Skin epidermis (tissue), 12 donors: Measurements from ENCODE around the gene VPS39.

Experiments
- H3K27ac ChIP-seq, 21 experiments: fragments of 200-600 bp; sonication (generic) in 11 of 21; one replicate each; pipeline ENCODE4 v1.5.0; 2020; ENCODE audit warnings: mild to moderate bottlenecking in 3 of 21, inconsistent platforms in 2 of 21, moderate library complexity in 2 of 21
- H3K4me3 ChIP-seq, 7 experiments: fragments of 200-600 bp; sonication (generic) in 2 of 7; one replicate each; pipeline ENCODE4 v1.5.0; 2020; ENCODE audit warnings: inconsistent platforms in 2 of 7, mild to moderate bottlenecking in 2 of 7, moderate library complexity in 1 of 7

Gene VPS39

DNA sequence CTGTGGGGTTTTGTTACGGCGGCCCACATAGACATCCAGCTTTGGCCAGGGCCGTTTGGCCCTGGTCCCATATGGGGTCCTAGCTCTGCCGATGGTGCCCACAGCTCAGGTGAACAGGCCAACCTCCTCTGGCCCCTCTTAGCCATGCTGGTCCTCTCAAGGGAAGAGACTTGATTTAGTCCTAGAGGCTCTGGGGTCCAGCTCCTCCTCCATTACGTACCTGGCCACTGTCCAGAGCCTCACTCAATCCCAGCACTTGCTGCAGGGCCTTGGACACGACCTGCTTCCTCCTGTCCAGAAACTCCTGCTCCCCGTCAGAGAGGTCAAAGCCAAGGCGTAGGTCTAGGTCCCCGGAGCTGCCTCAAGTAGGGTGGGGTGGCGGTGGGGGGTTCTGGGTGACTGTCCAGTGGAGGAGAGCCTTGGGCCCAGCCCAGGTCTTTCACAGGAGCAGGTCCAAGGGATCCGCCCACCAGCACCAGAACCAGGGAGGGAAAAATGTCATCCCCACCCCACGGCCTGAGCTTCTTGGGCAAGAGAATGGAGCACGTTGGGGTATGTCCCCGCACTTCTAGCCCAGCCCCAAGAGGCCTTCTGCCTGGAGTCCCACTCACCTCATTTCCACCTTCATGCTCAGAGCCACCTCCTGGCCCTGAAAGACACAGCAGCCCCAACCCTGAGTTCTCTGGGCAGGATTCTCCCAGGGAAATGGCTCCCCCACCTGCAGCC lies 58.4 kb downstream of the VPS39 start:
- Histone ChIP-seq H3K4me3 (no peak overlapping the region), H3K27ac (no peak overlapping the region)

DNA sequence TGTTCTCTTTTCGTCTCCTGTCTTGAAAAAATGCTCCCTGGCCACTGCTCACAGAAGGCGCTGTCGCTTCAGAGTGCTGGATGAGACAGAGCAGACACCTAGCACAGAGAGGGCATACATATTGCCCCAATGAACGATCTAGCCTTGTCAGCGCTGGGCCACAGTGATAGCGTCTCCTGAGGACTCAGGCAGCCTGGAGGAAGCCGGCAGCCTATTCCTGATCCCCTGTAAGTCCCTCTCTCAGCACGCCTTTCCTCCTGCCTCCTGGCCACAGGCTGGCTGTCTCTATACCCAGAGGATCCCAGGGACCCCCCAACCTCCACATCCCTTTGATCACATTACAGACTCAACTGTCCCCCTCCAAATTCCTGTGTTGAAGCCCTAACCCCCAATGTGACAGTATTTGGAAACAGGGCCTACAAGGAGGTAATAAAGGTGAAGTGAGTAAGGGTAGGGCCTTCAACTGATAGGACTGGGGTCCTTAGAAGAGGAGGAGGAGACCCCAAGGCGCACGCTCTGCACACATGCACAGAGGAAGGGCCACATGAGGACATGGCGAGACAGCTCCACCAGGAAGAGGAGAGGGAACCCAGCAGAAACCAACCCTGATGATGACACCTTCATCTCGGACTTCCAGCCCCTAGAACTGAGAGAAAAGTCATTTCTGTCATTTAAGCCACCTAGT lies 59.2 kb downstream of the VPS39 start:
- Histone ChIP-seq H3K4me3 (no peak overlapping the region), H3K27ac (no peak overlapping the region)

DNA sequence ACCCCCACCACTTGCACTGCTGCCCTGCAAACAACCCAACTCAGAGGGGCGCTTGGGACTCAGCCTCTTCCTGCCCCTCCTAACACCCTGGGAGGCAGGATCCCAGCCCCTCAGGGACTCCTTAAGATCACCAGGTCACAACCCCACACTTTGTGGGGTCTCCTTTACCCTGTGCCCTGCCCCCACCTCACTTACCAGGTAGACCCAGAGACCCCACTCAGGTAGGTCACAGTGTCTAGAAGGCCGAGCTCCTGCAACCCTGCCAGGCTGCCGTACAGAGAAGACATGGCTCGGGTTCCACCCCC lies 60.7 kb downstream of the VPS39 start:
- Histone ChIP-seq H3K4me3 (no peak overlapping the region), H3K27ac (no peak overlapping the region)

DNA sequence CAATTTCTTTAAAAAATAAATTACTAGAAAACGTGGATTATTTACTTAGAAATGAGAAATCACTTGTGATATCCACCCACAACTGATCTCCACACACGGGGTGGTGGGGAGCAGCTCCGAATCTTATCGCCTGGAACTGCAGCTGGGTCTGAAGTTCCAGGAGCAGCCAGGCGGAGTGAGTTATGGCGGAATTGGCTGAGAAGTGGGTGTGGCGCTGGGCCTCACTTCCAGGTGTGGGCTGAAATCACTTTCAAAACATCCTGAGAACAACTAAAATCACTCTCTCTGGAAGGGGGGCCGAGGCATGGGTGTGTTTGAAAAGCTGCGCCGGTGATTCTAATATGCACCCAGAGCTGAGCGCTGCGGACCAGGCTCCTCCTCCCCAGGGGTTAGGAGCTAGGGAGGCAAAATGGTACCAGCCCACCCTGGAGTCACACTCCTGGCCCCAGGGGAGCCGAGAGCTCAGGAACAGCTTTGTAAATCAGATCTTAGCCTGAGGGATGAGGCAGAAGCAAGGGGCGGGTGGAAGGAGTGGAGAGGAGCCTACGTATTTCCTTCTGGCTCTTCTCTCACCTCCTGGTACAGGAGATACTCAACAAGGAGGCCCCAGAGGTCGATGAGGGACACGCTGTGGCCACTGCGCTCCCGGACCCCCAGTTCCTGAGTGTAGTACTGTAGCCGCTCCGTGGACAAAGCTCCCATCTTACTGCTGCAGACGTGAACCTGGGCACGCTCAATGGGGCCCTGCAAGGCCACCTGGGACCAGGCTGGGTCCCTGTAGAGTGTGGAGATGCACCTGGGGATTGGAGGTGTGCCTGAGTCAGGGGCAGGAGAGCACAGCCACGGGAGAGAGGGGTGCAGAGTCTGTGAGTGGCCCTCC lies 61.3 kb downstream of the VPS39 start:
- H3K4me3 ChIP-seq, result no peak overlapping the region
- H3K27ac ChIP-seq, result no peak overlapping the region

DNA sequence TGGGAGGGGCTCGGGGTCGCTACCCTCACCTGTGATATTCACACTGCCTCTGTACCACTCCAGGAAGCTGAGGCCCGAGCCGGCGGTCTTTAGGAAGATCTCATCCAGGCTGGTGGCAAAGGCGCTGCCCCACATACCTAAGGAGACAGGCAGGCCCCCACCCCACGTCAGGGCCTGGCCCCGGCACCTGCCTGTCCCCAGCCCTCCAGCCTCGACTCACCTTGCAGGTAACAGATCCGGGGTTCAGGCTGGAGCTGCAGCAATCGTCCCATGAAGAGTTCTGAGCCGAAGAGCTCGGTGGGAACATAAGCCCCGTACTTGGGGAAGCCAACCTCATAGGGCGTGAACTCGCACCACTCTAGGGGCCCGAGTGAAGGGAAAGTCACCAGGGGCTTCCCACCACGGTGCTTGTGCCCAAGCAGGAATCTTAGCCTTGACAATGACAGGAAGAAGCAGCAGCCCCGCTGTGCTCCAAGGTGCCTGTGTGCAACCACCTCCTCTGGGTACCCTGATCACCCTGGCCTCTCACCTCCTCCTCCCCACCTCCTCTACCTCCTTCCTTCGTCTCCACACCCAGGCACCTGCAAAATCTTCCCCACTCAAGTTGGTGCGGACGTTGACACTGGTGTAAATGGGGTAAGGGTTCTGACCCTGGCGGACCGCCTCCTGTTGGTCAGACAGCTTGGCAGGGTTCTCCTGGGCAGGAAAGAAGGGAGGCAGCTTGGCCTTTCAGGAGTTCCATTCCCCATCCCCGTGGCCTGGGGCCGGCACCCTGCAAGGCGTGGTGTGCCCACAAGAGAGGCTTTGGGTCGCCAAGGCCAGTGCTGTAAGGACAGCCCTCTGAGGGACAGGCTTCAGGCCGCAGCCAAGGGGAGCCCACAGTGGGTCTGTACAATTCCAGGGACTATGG lies 62.3 kb downstream of the VPS39 start:
- H3K27ac ChIP-seq, result no peak overlapping the region

DNA sequence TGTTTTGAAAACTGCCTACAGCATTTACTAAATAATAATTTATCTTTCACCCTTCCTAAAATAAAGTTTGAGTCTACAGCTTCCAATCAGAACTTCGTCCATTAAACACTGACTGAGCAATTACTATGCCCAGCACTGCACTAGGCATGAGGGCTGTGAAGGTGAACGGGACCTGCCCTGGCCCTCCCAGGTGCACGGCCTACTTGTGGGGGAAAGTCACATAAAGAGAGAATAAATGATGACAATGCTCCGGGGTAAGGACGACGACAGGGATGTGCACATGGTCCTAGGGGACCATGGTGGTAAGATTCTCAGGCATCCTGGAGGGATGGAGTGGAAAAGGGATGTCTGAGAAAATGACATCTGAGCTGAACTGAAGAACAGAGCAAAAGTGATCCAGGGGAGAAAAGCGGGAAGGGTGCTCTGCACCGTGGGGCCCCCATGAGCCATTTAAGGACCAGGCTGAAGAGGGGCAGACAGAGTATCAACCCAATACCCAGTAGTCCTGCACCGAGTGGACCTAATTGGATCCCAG lies 63.2 kb downstream of the VPS39 start:
- Histone ChIP-seq H3K27ac (no peak overlapping the region), H3K4me3 (no peak overlapping the region)

More for the DNA sequence above, 62.3 kb downstream of the VPS39 start:
- no peak overlapping the region for H3K4me3 ChIP-seq

DNA sequence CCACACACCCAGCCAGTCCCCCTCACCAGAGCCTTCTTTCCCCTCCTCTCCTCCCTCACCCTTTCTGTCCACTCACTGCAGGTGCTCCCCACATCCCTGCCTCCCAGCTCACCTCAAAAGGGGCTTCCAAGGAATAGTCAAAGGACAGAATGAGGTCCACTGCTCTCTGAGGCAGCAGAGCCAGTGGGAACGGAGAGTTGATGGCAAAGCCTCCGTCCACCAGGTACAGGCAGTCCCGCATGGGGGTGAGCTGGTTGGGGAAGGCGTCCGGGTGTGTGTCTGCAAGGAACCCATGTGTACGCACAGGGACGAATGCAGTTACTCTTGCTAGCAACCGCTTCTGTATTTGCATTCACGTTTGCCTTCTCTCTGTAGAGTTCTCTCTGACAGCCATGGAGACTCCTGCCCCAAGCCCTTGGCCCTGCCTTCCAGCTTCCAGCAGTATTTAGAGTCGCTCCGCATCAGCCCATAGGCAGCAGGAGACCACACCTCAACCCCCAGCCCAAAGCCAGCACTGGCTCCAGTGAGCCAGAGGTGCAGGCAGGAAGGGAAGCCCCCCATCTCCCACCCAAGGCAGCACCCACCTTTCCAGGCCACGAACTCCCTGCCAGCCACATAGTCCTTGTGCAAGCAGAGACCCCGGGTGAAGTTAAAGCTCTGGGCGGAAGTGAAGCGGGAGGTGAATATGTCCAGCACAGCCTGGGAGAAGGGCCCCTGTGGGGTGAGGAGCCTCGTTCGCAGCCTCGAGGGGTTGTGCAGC lies 64.1 kb downstream of the VPS39 start:
- Histone ChIP-seq H3K4me3 (no peak overlapping the region), H3K27ac (no peak overlapping the region)

DNA sequence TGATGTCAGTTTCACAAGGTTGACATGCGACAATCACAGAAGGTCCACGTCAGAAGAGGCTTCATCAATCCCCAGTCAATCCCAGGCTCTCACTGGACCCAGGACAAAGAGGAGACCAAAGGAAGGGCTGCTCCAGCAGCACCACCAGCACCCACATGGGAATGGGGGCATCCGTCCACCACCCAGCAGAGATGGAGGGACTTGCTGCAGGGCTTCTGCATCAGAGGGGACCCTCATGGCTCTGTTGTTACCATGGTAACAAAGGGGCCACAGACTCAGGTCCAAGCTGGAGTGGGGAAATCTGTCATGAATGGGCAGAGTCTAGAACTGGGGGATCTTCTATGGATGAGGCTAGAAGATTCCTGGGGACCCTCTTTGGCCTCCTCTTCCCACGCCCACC lies 64.7 kb downstream of the VPS39 start:
- no peak overlapping the region for H3K4me3 ChIP-seq
- no peak overlapping the region for H3K27ac ChIP-seq

DNA sequence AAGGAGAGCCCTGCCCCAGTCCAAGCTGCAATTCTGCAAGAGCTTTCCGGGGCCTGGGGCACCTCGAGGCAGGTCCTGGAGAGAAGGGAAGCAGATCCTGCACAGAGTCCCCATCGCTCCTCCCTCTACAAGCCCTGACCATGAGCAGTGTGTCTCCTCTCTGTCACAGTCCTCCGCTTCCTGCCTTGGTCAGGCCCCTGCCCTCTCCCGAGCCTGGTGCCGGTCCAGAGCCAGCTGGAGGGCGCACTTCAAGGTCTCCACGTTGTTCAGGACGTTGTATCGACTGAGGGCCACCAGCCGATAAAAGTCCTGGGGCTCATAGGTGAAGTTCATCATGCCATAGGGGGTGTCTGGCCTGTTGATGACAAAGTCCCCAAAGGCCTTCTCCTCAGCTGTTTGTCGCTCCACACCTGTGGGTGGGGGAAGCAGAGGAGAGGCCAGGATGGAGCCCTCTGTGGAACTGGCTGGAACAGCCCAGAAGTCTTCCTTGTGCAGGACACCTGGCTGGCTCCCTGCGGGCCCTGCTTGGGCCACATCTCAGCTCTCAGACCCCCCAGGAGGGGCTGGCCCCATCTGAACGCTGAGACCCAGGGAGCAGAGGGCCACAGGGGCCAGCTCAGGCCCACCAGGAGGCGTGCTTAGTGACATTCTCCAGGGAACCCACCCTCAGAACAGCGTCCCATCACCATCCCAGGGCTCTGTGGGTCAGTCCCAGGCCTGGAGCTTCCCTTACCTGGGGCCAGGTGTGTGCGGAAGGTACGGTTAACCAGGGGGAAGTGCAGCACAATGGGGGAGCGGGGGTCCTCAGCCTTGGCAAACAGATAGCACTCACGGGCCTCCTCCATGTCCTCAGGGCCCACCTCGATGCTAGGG lies 66.1 kb downstream of the VPS39 start:
- Histone ChIP-seq H3K27ac (no peak overlapping the region), H3K4me3 (no peak overlapping the region)

DNA sequence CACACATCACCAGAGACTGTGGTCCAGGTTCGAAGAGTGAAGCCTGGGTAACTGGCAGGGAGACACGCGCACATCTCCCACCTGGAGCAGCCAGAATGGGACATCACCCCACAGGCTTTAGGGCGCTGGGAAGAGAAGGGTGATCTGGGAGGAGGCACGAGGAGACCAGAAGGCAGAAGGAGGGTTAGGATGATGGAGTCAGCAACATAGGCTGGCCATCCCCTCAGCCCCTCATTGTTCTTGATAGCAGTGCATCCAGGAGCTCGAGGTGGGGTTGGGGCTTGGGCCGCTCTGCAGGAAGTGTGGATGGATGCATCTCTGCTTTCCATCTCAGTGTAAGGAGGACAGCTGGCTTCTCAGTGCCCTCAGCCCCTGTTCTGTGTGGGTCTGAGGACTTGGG lies 66.9 kb downstream of the VPS39 start:
- no peak overlapping the region for H3K4me3 ChIP-seq

DNA sequence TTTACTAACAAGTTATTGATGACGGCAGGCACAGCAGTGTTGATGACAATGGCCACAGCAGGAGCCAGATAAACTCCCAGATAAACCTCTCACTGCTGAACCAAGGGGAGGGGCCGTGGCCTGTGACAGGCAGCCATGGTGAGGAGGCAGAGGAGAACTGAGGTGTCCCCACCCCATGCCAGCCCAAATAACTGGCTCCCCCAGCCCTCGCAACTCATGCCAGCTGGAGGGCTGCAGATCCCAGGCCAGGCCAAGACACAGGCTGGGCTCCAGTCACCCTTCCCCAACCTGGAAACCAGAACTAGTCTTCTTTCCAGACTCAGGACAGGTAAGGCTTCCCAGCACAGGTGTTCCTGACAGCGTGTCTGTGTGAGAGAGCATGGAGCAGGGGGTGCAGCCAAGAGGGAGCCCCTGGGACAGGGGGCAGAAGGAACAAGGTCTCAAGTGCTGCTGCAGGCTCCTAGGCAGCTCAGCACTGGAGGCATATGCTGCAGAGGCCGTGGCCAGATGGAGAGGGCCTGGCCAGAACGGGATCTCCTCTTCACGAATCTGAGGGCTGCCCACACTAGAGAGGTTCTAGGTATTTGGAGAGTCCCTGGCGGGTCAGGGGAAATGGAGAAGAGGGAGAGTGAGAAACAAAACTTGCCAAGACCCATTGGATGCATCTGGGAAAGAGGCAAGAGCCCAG lies 67.6 kb downstream of the VPS39 start:
- no peak overlapping the region for H3K4me3 ChIP-seq
- no peak overlapping the region for H3K27ac ChIP-seq

More for the DNA sequence above, 66.9 kb downstream of the VPS39 start:
- H3K27ac ChIP-seq, result no peak overlapping the region

DNA sequence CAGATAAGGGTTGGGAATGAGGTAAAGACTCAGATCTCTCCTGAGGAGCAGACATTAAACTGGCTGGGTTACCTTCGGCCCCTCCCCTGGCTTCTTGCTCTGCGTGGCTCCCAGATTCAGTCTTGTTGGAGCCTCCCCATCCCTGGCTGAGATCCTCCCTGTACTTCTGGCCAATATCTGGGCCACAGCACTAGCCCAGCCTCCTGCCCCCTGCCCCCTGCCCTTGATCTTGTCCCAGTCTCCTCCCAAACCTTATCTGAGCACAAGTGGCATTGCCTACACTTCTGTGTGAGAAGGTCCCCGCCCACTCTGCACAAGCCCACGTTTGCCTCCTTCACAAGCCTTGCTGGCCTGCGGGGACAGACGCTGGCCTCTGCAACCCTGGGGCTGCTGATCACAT lies 68.5 kb downstream of the VPS39 start:
- Histone ChIP-seq H3K4me3 (no peak overlapping the region), H3K27ac (no peak overlapping the region)

DNA sequence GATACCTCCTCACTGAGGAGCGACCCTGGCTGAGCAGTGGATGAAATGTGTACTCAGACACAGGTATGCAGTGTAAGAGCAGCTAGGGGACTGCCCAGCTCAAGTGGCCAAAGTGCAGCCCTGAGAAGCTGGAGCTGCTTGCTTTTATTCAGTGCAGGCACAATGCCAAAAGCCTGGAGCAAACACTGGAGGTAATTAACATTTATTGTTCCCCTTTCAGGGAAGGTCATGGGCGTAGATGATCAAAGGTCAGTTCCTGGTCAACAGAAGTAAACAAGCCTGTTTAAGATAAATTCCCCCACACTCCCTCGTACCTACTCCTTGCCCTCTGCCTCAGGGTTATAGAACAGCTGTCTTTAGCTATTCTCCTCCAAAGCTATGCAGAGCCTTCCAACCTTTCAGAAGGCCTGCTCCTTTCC lies 69.1 kb downstream of the VPS39 start:
- no peak overlapping the region for H3K4me3 ChIP-seq
- no peak overlapping the region for H3K27ac ChIP-seq

DNA sequence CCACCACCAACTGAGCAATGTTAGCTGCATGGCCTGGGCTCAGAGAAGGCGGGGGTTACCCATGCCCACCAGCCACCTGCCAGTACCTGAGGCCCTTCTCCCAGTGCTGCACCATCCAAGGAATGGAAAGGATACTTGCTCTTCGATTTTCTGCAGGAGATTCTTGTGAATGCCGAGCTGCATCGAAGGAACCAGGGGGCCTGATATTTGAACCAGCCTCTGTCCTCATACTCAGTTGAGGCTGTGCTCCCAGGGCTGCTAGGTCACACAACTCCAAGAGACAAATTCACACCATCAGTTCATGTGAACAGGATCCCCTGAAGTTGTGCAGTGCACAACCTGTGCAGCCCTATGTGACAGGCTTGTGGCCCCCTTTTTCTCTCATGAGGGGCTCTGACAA lies 69.7 kb downstream of the VPS39 start:
- Histone ChIP-seq H3K4me3 (no peak overlapping the region), H3K27ac (no peak overlapping the region)

DNA sequence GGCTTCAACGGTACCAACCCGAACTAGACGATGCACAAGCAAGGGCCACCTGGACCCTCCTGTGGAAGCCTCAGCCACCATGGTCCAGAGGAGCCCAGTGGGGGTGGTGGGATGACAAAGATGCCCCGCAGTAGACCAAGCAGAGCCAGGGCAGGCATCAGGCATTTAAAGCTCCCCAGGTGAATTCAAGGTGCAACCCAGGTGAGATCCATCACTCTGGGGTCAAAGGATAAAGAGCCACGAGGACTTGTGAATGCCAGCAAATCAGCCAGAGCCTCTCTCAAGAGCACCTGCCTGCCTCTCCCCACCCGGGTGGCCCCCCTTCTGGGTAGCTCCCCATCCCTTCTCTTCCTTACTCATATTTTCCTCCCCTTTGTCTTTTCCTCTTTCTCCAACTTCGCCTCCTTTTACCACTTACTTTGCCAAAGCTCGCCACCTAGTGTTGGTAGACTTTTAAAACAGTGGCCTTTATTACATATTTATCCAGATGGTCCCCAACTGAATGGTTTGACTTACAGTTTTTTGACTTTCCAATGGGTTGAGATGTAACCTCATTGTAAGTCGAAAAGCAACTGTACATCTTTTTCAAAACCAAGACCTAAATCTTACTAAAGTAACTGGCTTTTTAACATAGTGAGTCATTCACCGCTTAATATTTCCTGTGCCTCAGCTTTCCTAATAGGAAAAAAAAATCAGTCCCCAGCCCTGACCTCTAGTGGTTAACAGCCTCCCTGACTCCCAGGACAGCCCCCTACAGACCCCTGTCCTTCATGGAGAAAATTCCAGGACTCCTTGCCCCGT lies 70.4 kb downstream of the VPS39 start:
- H3K4me3 ChIP-seq, result no peak overlapping the region
- H3K27ac ChIP-seq, result no peak overlapping the region

DNA sequence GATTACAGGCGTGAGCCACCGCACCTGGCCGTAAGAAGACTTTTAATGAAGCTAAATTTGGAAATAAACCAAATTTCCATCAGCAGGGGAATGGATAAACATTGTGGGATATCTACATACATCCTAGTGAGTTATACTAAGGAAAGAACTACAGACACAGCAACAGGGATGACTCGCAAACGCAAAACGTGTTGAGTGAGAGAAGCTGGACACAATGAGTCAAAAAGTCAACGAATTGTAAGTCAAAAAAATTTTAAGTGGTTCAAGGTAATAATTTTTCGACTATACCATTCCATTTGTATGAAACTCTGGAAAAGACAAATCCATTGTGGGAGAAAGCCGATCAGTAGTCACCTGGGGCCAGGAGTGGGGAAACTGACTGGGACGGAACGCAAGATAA lies 71.6 kb downstream of the VPS39 start:
- no peak overlapping the region for H3K27ac ChIP-seq
- no peak overlapping the region for H3K4me3 ChIP-seq

DNA sequence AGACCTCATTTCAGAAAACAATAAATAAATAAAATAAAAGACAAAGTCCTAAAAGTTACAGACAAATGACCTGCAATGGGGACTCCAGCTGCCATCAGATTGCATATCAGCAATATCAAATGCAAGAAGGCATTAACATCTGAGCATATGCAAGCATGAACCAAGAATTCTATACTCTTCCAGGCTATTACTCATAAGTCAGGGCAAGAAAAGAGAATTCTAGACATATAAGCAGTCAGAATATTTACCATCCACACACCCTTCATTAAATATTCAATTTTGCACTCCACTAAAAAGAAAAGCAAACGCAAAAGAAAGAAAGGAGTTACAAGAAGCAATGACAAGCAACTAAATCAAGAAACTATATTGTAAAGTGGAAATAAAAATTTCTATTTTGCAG lies 72.8 kb downstream of the VPS39 start:
- no peak overlapping the region for H3K27ac ChIP-seq
- no peak overlapping the region for H3K4me3 ChIP-seq
